Measurements from ENCODE around the gene CERKL.

The CERKL gene

GRCh38 chr2:181686576-181687185 is 29.8 kb upstream of the CERKL start:
- DNase-seq (ENCODE audit: low read depth) = no peak
- TF ChIP-seq, protein P1, sequence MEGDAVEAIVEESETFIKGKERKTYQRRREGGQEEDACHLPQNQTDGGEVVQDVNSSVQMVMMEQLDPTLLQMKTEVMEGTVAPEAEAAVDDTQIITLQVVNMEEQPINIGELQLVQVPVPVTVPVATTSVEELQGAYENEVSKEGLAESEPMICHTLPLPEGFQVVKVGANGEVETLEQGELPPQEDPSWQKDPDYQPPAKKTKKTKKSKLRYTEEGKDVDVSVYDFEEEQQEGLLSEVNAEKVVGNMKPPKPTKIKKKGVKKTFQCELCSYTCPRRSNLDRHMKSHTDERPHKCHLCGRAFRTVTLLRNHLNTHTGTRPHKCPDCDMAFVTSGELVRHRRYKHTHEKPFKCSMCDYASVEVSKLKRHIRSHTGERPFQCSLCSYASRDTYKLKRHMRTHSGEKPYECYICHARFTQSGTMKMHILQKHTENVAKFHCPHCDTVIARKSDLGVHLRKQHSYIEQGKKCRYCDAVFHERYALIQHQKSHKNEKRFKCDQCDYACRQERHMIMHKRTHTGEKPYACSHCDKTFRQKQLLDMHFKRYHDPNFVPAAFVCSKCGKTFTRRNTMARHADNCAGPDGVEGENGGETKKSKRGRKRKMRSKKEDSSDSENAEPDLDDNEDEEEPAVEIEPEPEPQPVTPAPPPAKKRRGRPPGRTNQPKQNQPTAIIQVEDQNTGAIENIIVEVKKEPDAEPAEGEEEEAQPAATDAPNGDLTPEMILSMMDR (IDR thresholded peaks at IDR 0.05; ENCODE audit: low read length, missing control alignments) = no peak
- H3K4me3 ChIP-seq (replicated peaks; ENCODE audit: low read depth, low read length) = no peak overlapping the region

DNA sequence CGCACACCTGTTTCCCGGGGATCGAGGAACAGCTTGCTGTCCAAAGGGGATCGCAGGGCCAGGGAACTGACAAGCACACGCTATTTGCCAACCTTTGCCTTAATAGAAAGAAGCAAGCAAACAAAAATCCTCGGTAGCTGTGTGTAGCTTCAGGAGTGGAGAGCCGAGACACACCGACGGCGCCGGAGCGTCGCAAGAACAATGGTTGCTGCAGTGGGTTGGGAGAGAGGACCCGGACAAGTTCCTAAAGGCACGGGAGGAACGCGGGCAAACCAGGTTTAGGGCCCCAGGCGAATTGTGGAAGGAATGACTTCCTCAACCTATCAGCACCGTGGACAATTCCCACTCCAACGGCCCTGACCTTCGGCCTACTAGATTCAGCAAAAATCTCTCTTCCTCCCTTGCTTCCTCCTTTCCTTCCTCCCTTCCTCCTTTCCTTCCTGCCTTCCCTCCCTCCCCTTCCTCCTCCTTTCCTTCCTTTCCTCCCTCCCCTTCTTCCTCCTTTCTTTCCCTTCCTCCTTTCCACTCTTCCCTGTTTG is 28.3 kb upstream of the CERKL start:
- TF ChIP-seq, protein P1 (IDR thresholded peaks at IDR 0.05; ENCODE audit: low read length, missing control alignments) = no peak
- H3K4me3 ChIP-seq (replicated peaks; ENCODE audit: low read depth, low read length) = no peak overlapping the region
- DNase-seq (ENCODE audit: low read depth) = peak; percentile 30

GRCh38 chr2:181684454-181685149 is 27.7 kb upstream of the CERKL start:
- no peak for DNase-seq (ENCODE audit: low read depth)
- TF ChIP-seq, protein P1 (IDR thresholded peaks at IDR 0.05; ENCODE audit: low read length, missing control alignments) = no peak
- no peak overlapping the region for H3K4me3 ChIP-seq (replicated peaks; ENCODE audit: low read depth, low read length)

GRCh38 chr2:181683518-181684453 is 26.9 kb upstream of the CERKL start:
- DNase-seq (ENCODE audit: low read depth) = peak; percentile 28
- no peak overlapping the region for H3K4me3 ChIP-seq (replicated peaks; ENCODE audit: low read depth, low read length)

GRCh38 chr2:181682795-181683517 is 26.1 kb upstream of the CERKL start:
- no peak overlapping the region for H3K4me3 ChIP-seq (replicated peaks; ENCODE audit: low read depth, low read length)
- TF ChIP-seq, protein P1 (IDR thresholded peaks at IDR 0.05; ENCODE audit: low read length, missing control alignments) = no peak
- DNase-seq (ENCODE audit: low read depth) = no peak

More at GRCh38 chr2:181683518-181684453, 26.9 kb upstream of the CERKL start:
- TF ChIP-seq, protein P1 (IDR thresholded peaks at IDR 0.05; ENCODE audit: low read length, missing control alignments) = no peak
